ENCODE data around the gene EME2. TPM values are rescaled to one million over a fixed set of nuclear protein-coding genes. Genes with fewer than 3 reads are reported as not detected.
"Not testable (repeated sequence)": the region's sequence is repeated elsewhere in the genome, so short reads cannot be mapped to it uniquely, and the experiment has no call there.

The EME2 gene
- total RNA-seq, 1 donor from 2014 or later, result 7.2 TPM

GRCh38 chr16:1791256-1791942 lies 18.8 kb downstream of the EME2 start:
- DNase-seq (ENCODE audit: low spot score), result no peak

DNA sequence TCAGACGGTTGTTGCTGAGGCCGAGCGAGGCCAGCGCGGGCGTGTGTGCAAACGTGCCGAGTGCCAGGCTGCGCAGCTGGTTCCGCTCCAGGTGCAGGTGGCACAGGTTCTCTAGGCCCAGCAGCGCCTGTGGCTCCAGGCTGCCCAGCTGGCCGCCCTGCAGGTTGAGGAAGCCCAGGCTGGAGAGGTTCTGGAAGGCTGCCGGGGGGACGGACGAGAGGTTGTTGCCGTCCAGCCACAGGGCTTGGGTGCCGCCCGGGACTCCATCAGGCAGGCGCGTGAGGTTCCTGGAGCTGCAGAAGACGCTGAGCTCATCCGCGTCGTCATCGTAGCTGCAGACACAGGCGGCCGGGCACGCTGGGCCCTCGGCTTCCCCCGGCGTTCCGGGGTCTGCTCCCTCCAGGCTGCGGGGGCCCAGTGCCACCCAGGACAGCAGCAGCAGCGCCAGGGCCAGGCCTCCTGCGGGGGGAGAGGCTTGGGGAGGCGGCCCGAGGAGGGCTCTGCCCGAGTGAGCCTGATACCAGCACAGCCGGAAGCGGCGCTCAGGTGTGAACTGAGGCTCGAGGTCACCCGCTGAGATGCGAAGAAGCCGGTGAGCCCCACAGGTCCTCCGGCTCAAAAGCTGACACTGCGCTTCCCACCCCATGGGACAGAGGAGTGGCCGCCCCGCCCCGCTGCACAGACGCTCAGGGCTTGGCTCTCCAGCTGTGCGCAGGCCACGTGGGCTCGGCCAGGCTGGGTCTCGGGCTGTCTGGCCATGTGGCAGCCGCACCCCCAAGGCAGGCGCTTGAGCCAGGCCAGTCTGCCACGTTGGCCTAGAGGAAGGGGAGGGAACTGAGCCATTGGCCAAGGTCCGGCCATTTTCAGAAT lies 19.6 kb downstream of the EME2 start:
- DNase-seq (ENCODE audit: low spot score), result no peak

GRCh38 chr16:1792836-1793577 lies 20.4 kb downstream of the EME2 start:
- no peak for DNase-seq (ENCODE audit: low spot score)

- DNase-seq (ENCODE audit: low spot score), result no peak
These were observed 21.1 kb downstream of the EME2 start, which contains the start of gene IGFALS for GRCh38 chr16:1793578-1794220. TSS of gene IGFALS (minus strand) at chr16:1793705. CDS start at chr16:1793652, 53 bp downstream.

DNA sequence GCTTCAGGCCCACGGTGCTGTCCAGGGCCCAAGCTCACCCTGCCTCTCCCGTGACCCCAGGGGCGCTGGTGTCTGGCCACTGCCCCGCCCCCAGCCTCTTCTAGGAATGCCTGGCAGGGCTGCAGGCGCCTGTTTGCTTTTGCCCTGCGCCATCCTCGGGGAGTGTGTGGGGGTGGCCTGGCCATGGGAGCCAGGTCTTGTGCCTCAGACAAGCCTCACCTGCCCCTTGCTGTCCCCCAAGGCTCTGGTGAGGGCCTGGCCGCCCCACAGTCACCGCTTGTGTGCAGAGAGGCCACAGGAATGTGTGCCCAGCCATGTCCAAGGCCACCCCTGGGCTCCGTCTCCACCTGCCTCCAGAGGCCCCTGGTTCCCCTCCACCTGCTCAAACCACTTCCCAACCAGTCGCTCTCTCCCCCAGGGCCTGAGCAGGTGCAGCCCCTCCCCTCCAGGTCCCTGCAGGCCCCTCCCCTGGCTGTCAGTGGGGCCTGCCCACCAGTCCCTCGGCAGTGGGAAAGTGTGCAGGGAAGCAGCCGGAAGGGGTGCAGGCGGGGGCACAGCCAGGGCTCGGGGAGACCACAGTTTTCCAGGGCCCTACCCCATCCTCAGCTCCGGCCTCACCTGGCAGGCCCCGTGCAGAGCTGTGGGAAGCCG lies 21.7 kb downstream of the EME2 start:
- DNase-seq (ENCODE audit: low spot score), result no peak

- no peak for DNase-seq (ENCODE audit: low spot score)
These were observed 22.5 kb downstream of the EME2 start for GRCh38 chr16:1794908-1795666.

DNA sequence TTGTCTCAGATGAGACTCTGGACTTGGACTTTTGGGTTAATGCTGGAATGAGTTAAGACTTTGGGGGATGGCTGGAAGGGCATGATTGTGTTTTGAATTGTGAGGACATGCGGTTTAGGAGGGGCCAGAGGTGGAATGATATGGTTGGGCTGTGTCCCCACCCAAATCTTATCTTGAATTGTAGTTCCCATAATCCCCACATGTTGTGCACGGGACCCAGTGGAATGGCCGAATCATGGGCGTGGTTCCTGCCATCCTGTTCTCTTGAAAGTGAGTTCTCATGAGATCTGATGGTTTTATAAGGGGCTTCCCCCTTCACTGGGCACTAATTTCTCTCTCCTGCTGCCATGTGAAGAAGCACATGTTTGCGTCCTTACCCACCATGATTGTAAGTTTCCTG lies 26.7 kb downstream of the EME2 start:
- not testable (repeated sequence) for DNase-seq (ENCODE audit: low spot score)

DNA sequence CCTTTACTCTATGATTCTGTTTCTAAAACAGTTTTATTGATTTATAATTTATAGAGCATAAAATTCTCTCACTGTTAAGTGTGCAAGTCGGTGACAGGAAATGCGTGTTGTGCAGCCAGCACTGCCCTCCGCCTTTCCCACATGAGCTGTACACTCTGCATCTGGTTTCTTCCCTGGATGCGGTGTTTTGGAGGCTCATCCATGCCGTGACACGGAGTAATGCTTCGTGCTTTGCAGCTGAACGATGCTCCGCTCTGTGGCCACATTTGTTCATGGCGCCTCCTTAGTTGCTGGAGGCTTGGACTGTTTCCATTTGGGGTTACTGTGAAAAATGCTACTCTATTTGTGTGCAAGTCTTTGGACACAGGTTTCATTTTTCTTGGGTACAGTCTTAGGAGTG lies 28.1 kb downstream of the EME2 start:
- DNase-seq (ENCODE audit: low spot score), result no peak

GRCh38 chr16:1807626-1808025 lies 35.0 kb downstream of the EME2 start:
- DNase-seq (ENCODE audit: low spot score), result no peak

DNA sequence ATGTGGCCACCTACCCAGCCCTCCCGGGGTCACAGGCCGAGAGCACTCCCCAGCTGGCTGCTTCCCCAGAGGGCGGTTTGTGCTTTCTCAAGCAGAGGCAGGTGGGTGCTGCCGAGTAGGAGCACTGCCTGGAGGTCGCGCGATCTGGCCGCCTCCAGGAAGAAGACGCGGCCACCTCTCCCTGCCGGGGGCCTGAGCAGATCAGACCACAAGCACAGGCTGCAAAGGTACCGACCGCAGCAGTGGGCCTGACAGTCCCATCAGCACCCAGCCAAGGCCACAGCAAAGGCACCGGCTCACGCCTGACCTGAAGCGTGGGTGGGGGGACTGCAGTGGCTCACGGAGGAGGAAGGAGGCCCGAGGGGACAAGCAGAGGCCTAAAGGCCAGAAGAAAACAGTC lies 36.1 kb downstream of the EME2 start:
- no peak for DNase-seq (ENCODE audit: low spot score)

DNA sequence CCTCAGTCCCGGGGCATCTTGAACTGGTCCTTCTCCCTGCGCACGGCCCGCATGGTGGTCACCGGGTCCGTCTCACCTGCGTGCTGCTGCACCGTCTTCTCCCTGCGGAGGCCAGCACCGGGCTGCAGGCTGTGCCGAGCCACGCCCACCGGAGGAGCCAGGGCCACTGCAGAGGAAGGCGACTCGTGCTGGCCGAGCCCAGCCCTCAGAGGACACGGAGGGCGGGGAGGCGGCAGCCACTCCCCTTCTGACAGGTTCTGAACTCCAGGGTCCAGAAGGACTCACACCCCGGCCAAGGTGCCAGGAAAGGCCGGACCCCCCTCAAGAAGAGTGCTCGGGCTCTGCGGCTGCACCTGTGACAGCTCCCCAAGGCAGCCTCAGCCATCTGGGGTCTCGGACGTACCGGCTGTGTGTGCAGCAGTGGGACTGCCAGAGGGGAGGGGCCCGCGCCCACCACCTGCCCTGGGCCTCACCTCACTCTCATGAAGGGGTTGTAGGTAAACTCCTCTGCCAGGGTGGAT lies 36.7 kb downstream of the EME2 start:
- DNase-seq (ENCODE audit: low spot score), result no peak

- DNase-seq (ENCODE audit: low spot score), result no peak
These were observed 37.5 kb downstream of the EME2 start for GRCh38 chr16:1810106-1810505.

- no peak for DNase-seq (ENCODE audit: low spot score)
These were observed 37.9 kb downstream of the EME2 start for GRCh38 chr16:1810536-1810935.

GRCh38 chr16:1812732-1813163 lies 40.1 kb downstream of the EME2 start:
- DNase-seq (ENCODE audit: low spot score), result peak; percentile 70

DNA sequence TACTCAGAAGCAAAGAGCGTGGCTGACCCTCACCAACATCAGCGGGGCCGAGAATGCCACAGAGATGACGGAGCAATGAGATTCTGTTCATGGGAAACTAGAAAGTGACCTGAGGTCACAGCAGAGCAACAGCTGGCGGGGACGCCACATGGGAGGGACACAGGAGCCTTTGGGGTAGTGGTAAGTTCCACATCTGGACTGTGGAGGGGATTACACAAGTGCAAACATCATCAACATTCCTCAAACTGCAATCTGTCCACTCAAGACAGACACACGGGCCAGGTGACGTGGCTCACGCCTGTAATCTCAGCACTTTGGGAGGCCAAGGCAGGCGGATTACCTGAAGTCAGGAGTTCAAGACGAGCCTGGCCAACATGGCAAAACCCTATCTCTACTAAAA lies 42.9 kb downstream of the EME2 start:
- no peak for DNase-seq (ENCODE audit: low spot score)

- no peak for DNase-seq (ENCODE audit: low spot score)
These were observed 44.0 kb downstream of the EME2 start for GRCh38 chr16:1816396-1817275.

GRCh38 chr16:1817276-1817589 lies 44.6 kb downstream of the EME2 start:
- DNase-seq (ENCODE audit: low spot score), result no peak

DNA sequence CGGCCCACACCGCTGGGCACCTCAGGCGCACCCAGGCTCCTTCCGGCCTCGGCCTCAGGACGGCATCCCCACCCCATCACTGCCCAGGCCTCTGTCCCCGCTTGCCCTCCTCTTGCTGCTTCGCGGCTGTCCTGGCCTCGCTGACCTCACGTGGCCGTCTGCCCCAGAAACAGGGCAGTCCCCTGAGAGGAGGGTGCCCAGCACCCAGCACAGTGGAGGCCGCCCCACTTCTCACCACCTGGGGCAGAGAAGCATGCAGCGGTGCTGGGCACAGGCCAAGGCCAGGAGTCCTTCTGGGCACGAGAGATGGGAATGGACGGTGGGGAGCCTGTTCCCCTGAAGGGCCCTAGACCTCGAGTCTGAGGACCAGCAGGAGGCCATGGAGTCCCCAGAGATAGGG lies 45.1 kb downstream of the EME2 start:
- no peak for DNase-seq (ENCODE audit: low spot score)

GRCh38 chr16:1818204-1818872 lies 45.7 kb downstream of the EME2 start:
- DNase-seq (ENCODE audit: low spot score), result no peak

Data from umbilical cord (tissue), 2 donors.